IPS-15b (cell line): ENCODE data around the gene UBA6.

Experiments used
- H3K27me3 ChIP-seq: one replicate; pipeline ENCODE4 v1.6.1; 2013; ENCODE audit warnings: low read length; ENCODE audit not compliant: control insufficient read depth, insufficient read depth
- H3K36me3 ChIP-seq: one replicate; pipeline ENCODE4 v1.6.1; 2013; ENCODE audit warnings: low read length; ENCODE audit not compliant: control insufficient read depth, insufficient read depth
- H3K4me1 ChIP-seq: one replicate; pipeline ENCODE4 v1.6.1; 2013; ENCODE audit warnings: mild to moderate bottlenecking, low read length; ENCODE audit not compliant: control insufficient read depth, insufficient read depth
- H3K4me3 ChIP-seq: one replicate; pipeline ENCODE4 v1.5.1; 2013; ENCODE audit warnings: low read depth, low read length
- H3K9ac ChIP-seq: one replicate; pipeline ENCODE4 v1.6.1; 2013; ENCODE audit warnings: low read depth, mild to moderate bottlenecking, low read length
- H3K9me3 ChIP-seq: one replicate; pipeline ENCODE4 v1.6.1; 2013; ENCODE audit warnings: mild to moderate bottlenecking, low read length; ENCODE audit not compliant: control insufficient read depth, insufficient read depth

UBA6 gene

DNA sequence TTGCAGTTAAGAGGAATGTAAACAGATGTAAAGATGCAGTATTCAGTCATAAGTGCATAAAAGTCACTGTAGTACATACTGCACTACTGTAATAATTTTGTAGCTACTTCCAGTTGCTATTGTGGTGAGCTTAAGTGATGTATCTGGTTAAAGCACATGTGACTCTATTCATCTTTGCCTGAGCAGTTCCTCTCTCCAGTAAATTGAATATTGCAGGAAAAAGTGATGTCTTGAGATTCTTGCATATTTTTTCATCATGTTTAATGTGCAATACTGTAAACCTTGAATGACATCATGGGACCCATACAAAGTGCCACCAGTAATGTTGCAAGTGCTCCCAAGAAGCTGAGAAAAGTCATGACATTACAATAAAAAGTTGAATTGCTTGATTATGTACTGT is 9.6 kb downstream of the UBA6 start:
- Histone ChIP-seq H3K36me3 (peaks cover 6% of the 10 kb centered on the region), H3K27me3 (no peaks in the 10 kb centered on the region), H3K9ac (no peak overlapping the region)

DNA sequence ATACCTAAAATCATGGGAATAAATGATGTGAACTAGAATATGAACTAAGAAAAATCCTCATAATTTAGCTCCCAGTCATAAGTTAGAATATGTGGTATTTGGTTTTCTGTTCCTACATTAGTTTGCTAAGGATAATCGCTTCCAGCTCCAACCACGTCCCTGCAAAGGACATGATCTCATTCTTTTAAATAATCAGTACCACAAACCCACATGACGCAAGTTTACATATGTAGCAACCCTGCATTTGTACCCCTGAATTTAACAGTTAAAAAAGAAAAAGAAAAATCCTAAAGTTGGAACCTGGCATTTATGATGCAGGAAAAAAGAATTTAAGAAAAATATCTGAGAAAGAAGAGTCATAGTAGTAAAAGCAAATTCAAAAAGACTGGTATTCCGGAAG is 13.3 kb downstream of the UBA6 start:
- Histone ChIP-seq H3K9me3 (no peaks in the 10 kb centered on the region), H3K36me3 (peaks cover 3% of the 10 kb centered on the region), H3K27me3 (no peaks in the 10 kb centered on the region), H3K4me1 (no peaks in the 10 kb centered on the region), H3K4me3 (no peak overlapping the region), H3K9ac (no peak overlapping the region)

More for the DNA sequence above, 9.6 kb downstream of the UBA6 start:
- Histone ChIP-seq H3K4me3 (no peak overlapping the region), H3K9me3 (no peaks in the 10 kb centered on the region), H3K4me1 (no peaks in the 10 kb centered on the region)

DNA sequence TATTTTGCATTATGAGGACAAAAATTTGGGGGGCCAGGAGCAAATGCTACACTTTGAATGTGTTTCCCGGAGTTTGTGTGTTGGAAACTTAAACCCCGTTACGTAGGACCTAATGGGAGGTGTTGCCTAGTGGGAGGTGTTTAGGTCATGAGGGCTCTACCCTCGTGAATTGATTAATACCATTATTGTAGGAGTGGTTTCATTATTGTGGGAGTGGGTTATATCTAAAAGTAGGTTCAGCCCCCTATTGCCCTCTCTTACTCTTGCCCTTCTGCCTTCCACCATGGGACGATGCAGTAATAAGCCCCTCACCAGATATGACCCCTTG is 15.5 kb downstream of the UBA6 start:
- Histone ChIP-seq H3K4me1 (no peaks in the 10 kb centered on the region), H3K27me3 (no peaks in the 10 kb centered on the region), H3K9ac (no peak overlapping the region), H3K4me3 (no peak overlapping the region), H3K9me3 (no peaks in the 10 kb centered on the region), H3K36me3 (no peaks in the 10 kb centered on the region)

DNA sequence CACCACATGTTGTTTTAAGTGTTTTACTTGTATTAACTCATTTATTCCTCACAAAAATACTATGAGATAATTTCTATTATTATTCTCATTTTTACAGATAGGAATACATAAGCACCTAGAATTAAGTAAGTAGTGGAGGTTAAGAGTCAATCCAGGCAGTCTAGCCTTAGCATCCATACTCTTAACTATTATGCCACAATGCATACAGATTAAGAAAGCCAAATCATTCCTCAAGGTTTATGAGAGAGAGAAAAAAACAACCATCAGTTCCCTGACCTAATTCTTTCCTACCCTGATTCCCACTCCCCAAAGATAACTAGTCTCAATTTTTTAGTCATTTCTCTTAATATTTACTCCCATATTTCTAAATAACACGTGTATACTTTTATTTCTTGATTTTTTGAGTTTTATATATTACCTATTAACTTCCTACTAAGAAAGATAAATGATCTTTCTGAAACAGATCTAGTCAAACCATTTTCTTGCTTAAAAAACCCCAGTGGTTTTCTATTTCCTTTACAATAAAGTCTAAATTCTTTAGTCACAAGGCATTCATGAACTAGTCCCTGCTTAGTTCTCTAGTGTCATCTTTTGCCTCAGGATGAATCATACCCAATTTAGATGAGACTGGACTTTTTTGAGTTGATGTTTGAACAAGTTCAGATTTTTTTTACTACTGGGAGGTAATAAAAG is 16.0 kb downstream of the UBA6 start:
- H3K9ac ChIP-seq: no peak overlapping the region
- no peaks in the 10 kb centered on the region for H3K9me3 ChIP-seq
- H3K36me3 ChIP-seq: no peaks in the 10 kb centered on the region
- no peaks in the 10 kb centered on the region for H3K4me1 ChIP-seq
- H3K4me3 ChIP-seq: no peak overlapping the region
- no peaks in the 10 kb centered on the region for H3K27me3 ChIP-seq

DNA sequence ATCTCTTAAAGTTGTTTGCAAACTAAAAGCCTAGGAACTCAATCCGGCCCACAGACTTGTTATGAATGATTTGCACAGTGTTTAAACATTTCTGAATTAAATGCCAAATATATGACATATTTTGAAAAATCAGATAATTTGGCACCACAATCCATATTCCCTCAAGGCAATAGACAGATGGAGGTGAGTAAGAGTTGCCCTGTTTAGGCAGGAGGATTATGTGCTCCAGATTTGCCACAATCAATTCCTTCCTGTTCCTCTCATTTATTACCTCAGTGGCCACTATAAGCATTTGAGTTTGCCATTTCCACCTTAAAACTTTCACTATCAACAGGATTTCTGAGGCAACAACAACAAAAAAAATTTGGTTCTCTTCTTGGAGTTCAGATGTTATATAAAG is 18.7 kb downstream of the UBA6 start:
- H3K9me3 ChIP-seq: no peaks in the 10 kb centered on the region
- H3K27me3 ChIP-seq: no peaks in the 10 kb centered on the region
- no peaks in the 10 kb centered on the region for H3K4me1 ChIP-seq
- H3K4me3 ChIP-seq: no peak overlapping the region
- no peaks in the 10 kb centered on the region for H3K36me3 ChIP-seq
- no peak overlapping the region for H3K9ac ChIP-seq

DNA sequence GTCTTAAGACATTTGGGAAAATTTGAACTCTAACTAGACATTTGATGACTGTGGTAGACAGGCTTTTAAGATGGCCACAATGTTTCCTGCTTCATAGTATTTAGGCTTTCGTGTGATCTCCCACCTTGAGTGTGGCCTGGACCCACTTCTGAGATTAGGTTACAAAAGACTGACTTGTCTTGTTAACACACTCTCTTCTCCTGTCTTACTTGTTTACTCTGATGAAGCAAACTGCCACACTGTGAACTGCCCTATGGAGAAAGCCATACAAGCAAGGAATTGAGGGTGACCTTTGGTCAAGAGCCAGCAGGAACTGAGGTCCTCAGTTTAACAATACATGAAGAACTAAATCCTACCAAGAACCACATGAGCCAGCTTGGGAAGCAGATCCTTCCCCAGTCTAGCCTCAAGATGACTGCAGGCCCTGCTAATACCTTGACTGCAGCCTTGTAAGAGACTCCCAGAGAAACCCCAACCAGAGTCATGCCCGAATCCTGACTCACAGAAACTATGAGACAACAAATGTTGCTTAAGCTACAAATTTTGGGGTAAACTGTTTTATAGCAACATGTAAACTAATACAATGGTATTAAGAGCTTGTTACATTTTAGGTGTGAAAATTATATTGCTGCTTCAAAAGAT is 20.3 kb downstream of the UBA6 start:
- no peaks in the 10 kb centered on the region for H3K36me3 ChIP-seq
- no peak overlapping the region for H3K4me3 ChIP-seq
- H3K4me1 ChIP-seq: no peaks in the 10 kb centered on the region
- H3K27me3 ChIP-seq: no peaks in the 10 kb centered on the region
- no peak overlapping the region for H3K9ac ChIP-seq
- H3K9me3 ChIP-seq: no peaks in the 10 kb centered on the region

DNA sequence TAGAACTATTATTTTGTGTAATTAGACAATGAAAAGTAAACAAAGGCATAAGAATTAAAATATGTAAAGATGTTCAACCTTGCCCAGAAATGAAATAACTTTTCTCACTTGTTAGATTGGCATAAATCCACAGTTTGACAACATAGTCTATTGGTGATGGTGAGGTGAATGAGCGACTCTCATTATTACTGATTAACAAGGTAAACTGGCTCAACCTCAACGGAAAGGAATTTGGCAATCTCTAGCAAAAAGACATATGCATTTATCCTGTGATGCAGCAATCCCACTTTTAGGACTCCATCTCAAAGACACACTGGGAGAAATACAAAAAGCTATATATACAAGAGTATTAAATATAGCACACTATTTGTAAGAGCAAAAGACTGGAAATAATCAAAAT is 22.3 kb downstream of the UBA6 start:
- H3K9ac ChIP-seq: no peak overlapping the region
- H3K4me1 ChIP-seq: no peaks in the 10 kb centered on the region
- H3K4me3 ChIP-seq: no peak overlapping the region
- no peaks in the 10 kb centered on the region for H3K9me3 ChIP-seq
- peaks cover 3% of the 10 kb centered on the region for H3K36me3 ChIP-seq
- no peaks in the 10 kb centered on the region for H3K27me3 ChIP-seq

DNA sequence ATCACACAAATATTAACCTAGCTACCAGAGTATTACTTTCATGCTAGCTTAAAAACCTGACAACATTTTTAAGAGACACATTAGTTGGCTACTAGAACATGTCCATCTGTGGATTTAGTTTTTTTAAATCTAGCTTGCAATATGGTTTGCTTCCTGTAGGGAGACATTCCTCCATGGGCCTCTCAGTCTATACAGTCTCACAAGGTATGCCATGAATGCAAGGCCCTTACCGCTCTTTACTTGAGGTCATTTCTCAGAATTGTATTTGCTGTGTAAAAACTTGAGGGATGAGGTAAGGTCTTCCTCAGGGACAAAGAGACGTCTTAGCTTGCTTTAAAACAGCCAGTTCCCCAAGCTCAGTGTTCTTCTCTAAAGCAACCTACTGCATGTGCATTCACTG is 26.9 kb downstream of the UBA6 start:
- no peaks in the 10 kb centered on the region for H3K4me1 ChIP-seq
- H3K9me3 ChIP-seq: no peaks in the 10 kb centered on the region
- peaks cover 3% of the 10 kb centered on the region for H3K36me3 ChIP-seq
- H3K4me3 ChIP-seq: no peak overlapping the region
- no peaks in the 10 kb centered on the region for H3K27me3 ChIP-seq
- H3K9ac ChIP-seq: no peak overlapping the region

DNA sequence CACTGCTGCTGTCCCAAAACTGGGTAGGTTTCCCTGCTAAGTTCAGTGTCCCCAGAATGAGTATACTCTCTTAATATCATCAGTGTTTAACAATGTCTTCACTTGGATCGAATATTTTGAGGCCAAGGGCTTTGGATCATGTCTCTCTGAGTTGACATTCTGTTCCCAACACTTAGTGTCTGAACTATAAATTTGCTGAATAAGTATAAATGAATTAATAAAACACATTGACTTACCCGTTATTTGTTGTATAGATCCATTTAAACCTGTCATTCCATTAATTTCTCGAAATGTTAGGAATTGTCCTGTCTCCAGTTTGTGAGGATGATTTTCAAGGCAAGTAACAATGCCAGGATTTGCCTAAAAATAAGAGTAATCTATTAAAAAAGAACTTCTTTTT is 32.6 kb downstream of the UBA6 start:
- Histone ChIP-seq H3K9ac (no peak overlapping the region), H3K4me3 (no peak overlapping the region), H3K4me1 (no peaks in the 10 kb centered on the region), H3K9me3 (no peaks in the 10 kb centered on the region), H3K36me3 (peaks cover 17% of the 10 kb centered on the region), H3K27me3 (no peaks in the 10 kb centered on the region)

DNA sequence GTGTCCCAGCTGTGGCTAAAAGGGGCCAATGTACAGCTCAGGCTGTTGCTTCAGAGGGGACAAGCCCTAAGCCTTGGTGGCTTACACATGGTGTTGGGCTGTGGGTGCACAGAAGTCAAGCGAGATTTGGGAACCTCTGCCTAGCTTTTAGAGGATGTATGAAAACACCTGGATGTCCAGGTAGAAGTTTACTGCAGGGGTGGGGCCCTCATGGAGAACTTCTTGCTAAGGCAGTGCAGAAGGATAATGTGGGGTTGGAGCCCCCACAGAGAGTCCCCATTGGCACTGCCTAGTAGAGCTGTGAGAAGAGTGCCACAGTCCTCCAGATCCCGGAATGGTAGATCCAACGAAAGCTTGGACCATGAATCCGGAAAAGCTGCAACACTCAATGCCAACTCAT is 40.5 kb downstream of the UBA6 start:
- no peaks in the 10 kb centered on the region for H3K4me1 ChIP-seq
- H3K36me3 ChIP-seq: peaks cover 27% of the 10 kb centered on the region
- H3K9ac ChIP-seq: no peak overlapping the region
- H3K9me3 ChIP-seq: no peaks in the 10 kb centered on the region
- H3K4me3 ChIP-seq: no peak overlapping the region
- no peaks in the 10 kb centered on the region for H3K27me3 ChIP-seq

DNA sequence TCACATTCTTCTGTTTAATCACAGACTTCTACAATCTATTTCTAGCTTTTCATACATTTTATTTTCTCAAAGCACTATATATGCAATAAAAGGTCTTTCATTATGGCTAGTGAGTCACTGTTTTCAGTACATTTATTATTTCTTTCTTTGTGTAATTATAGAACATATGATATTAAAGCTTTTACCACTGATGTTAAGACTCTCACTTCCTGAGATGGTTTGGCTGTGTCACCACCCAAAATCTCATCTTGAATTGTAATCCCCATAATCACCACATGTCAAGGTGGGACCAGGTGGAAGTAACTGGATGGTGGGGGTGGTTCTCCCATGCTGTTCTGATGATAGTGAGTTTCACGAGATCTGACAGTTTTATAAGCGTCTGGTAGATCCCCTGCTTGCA is 41.9 kb downstream of the UBA6 start:
- H3K36me3 ChIP-seq: peaks cover 24% of the 10 kb centered on the region
- no peak overlapping the region for H3K4me3 ChIP-seq
- H3K4me1 ChIP-seq: no peaks in the 10 kb centered on the region
- H3K9ac ChIP-seq: no peak overlapping the region
- H3K9me3 ChIP-seq: no peaks in the 10 kb centered on the region
- H3K27me3 ChIP-seq: no peaks in the 10 kb centered on the region

DNA sequence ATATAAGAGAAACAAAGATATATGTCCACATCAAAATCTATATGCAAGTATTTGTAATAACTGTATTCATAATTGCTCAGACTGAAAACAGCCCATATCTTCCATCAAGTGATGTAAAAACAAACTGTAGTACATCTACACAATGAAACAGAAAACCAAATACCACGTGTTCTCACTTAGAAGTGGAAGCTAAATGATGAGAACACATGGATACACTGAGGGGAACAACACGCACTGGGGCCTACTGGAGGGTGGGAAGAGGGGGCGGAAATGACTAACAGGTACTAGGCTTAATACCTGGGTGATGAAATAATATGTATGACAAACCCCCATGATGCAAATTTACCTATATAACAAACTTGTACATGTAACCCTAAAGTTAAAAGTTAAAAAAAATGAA is 42.7 kb downstream of the UBA6 start:
- Histone ChIP-seq H3K9ac (no peak overlapping the region), H3K27me3 (no peaks in the 10 kb centered on the region), H3K4me1 (no peaks in the 10 kb centered on the region), H3K36me3 (peaks cover 20% of the 10 kb centered on the region), H3K9me3 (no peaks in the 10 kb centered on the region), H3K4me3 (no peak overlapping the region)
